Thyroid gland (tissue), 4 donors: ENCODE results near the gene RBBP8.

ENCODE experiments used
- POLR2A ChIP-seq, 2 donors: fragments of 450-650 bp; IDR thresholded peaks; one replicate each; pipeline ENCODE4 v1.6.1; 2017; ENCODE audit warnings: antibody characterized with exemption in 2 of 2, mild to moderate bottlenecking in 2 of 2, moderate library complexity in 1 of 2
- TF ChIP-seq, protein P1 (sequence below), 6 experiments: fragments of 200-600 bp in 3 of 6; fragments of 450-650 bp in 3 of 6; sonication (generic) in 3 of 6; IDR thresholded peaks; one replicate each; pipeline ENCODE4 v1.5.1; 2016 to 2019; ENCODE audit warnings: antibody characterized with exemption in 6 of 6, mild to moderate bottlenecking in 2 of 6, inconsistent platforms in 1 of 6, moderate library complexity in 1 of 6

DNA sequence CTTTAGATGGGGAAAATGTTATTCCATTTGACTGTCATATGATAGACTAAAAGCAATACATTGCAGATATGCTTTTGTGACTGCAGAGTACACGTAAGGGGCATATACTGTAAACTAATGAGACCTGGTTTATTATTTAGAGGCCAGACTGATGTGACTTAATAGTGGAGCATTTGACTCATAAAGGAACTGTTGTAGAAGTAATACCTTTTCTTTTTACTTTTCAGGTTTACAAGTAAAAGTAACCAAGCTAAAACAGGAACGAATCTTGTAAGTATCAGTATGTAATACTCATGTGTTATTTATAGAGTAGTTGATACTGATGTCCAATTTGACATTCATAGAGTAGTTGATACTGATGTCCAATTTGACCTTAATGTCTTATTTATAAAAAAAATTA, 13.1 kb downstream of the RBBP8 start:
- no peak for TF ChIP-seq POLR2A (IDR thresholded peaks at IDR 0.05)
- TF ChIP-seq, protein P1, sequence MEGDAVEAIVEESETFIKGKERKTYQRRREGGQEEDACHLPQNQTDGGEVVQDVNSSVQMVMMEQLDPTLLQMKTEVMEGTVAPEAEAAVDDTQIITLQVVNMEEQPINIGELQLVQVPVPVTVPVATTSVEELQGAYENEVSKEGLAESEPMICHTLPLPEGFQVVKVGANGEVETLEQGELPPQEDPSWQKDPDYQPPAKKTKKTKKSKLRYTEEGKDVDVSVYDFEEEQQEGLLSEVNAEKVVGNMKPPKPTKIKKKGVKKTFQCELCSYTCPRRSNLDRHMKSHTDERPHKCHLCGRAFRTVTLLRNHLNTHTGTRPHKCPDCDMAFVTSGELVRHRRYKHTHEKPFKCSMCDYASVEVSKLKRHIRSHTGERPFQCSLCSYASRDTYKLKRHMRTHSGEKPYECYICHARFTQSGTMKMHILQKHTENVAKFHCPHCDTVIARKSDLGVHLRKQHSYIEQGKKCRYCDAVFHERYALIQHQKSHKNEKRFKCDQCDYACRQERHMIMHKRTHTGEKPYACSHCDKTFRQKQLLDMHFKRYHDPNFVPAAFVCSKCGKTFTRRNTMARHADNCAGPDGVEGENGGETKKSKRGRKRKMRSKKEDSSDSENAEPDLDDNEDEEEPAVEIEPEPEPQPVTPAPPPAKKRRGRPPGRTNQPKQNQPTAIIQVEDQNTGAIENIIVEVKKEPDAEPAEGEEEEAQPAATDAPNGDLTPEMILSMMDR (IDR thresholded peaks at IDR 0.05) = no peak
